Mesodermal cell (in vitro differentiated cells): Measurements from ENCODE around the gene MAP2K5.

Experiments used
- H3K27ac ChIP-seq: 2 replicates; pipeline ENCODE4 v1.7.0; 2013; ENCODE audit warnings: mild to moderate bottlenecking, low read depth, low read length, moderate library complexity; ENCODE audit not compliant: severe bottlenecking
- H3K36me3 ChIP-seq: 2 replicates; pipeline ENCODE4 v1.7.1; 2013; ENCODE audit warnings: mild to moderate bottlenecking, low read length, moderate library complexity; ENCODE audit not compliant: control insufficient read depth, insufficient read depth
- H3K4me1 ChIP-seq: one replicate; pipeline ENCODE4 v1.7.1; 2013; ENCODE audit warnings: mild to moderate bottlenecking, low read length; ENCODE audit not compliant: insufficient read depth, control insufficient read depth, poor library complexity, severe bottlenecking
- H3K4me3 ChIP-seq: 2 replicates; pipeline ENCODE4 v1.7.0; 2013; ENCODE audit warnings: low read length, control low read depth, mild to moderate bottlenecking; ENCODE audit not compliant: insufficient read depth, poor library complexity, severe bottlenecking; ENCODE audit errors: extremely low read depth
- H3K9me3 ChIP-seq: 2 replicates; pipeline ENCODE4 v1.7.1; 2013; ENCODE audit warnings: mild to moderate bottlenecking, low read length, moderate library complexity; ENCODE audit not compliant: control insufficient read depth
- WGBS, 2 experiments: methylation state at CpG; one replicate each; pipeline ENCODE4 v1.1.5; 2013; ENCODE audit warnings: missing lambda C conversion rate in 2 of 2; ENCODE audit not compliant: insufficient coverage in 2 of 2; 5-methylcytosine and 5-hydroxymethylcytosine counted together

The MAP2K5 gene

GRCh38 chr15:67839929-67840748 is 297.6 kb downstream of the MAP2K5 start, which contains the start of gene RNU6-1:
Gene RNU6-1, minus strand, starts transcription at chr15:67840045.
- H3K27ac ChIP-seq = peak within 1 kb of the TSS; percentile 93
- peaks cover 39% of the 10 kb centered on the region for H3K4me1 ChIP-seq
- H3K4me3 ChIP-seq = peak within 1 kb of the TSS; percentile 86
- no peaks in the 10 kb centered on the region for H3K36me3 ChIP-seq
- no peaks in the 10 kb centered on the region for H3K9me3 ChIP-seq
- WGBS, 2 experiments = 0 to 1% methylated on average over 33 to 42 of the region's 62 CpGs

GRCh38 chr15:67840749-67841512 is 298.4 kb downstream of the MAP2K5 start:
- H3K4me3 ChIP-seq = peak overlapping the region; percentile 86
- H3K4me1 ChIP-seq = peaks cover 39% of the 10 kb centered on the region
- H3K27ac ChIP-seq = peak overlapping the region; percentile 93
- no peaks in the 10 kb centered on the region for H3K36me3 ChIP-seq
- no peaks in the 10 kb centered on the region for H3K9me3 ChIP-seq
- WGBS, 2 experiments = 29 to 34% methylated on average over 10 to 11 of the region's 17 CpGs

DNA sequence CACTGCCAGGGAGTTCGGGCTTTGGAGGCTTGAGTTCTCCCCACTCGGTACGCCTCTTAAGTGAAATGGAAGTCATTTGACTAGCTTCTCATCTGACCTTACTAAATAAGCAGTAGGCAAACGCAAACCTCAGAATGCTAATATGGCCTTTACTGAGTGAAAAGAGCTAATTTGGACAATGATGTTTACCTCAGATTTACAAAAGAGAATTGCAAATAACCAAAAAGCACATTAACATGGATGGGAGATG is 298.9 kb downstream of the MAP2K5 start:
- Histone ChIP-seq H3K27ac (no peak overlapping the region), H3K4me1 (peaks cover 39% of the 10 kb centered on the region), H3K36me3 (no peaks in the 10 kb centered on the region), H3K9me3 (no peaks in the 10 kb centered on the region), H3K4me3 (no peak overlapping the region)
- 80% methylated on average over 1 of the region's 4 CpGs; no CpG with 5 or more reads in 1 of the 2 experiments for WGBS, 2 experiments

DNA sequence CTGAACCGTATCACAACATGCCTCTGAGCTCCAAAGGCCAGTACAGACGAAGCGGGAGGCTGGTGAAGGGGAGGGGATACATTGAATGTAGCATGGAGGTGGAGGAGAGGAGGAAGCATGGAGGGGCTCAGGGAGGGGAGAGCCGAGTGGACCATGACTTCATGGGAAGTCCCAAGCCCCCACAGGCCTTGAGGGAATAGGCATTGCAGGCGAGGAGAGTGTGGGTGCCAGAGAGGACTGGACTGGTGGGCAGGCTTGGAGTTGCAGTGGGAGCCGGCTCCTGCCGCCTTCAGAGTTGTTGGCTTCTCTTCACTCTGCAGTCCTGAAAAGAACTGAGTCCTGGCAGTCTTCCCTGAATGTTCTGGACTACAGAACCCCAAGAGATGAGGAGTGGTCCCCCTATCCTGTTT is 300.6 kb downstream of the MAP2K5 start:
- H3K36me3 ChIP-seq = no peaks in the 10 kb centered on the region
- 77 to 81% methylated on average over 6 to 7 of the region's 7 CpGs for WGBS, 2 experiments
- H3K27ac ChIP-seq = peak overlapping the region; percentile 76
- H3K4me3 ChIP-seq = no peak overlapping the region
- H3K9me3 ChIP-seq = no peaks in the 10 kb centered on the region
- H3K4me1 ChIP-seq = peaks cover 39% of the 10 kb centered on the region

- H3K36me3 ChIP-seq = no peaks in the 10 kb centered on the region
- peaks cover 36% of the 10 kb centered on the region for H3K4me1 ChIP-seq
- H3K4me3 ChIP-seq = no peak overlapping the region
- 32 to 46% methylated on average over 3 to 7 of the region's 7 CpGs for WGBS, 2 experiments
- peak overlapping the region; percentile 76 for H3K27ac ChIP-seq
- no peaks in the 10 kb centered on the region for H3K9me3 ChIP-seq
These were observed 301.3 kb downstream of the MAP2K5 start for GRCh38 chr15:67843571-67844387.

DNA sequence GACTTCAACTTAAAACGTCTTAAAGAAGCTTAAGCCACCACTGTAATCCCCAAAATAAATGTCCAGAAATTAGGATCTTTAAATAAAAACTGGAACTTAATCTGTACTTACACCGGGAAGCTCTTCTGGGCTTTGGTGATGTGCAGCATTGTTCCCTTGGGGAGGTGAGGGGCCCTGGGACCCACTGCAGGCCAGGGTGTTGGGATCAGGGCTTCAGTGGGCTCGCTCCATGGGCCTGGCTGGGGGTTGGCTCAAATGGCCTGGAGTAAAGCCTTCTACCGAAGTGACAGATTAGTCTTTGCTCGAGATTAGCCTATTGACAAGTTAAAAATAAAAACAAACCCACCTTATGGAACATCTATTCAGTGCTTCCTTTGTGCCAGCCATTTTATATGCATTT is 303.5 kb downstream of the MAP2K5 start:
- Histone ChIP-seq H3K27ac (no peak overlapping the region), H3K4me3 (no peak overlapping the region), H3K9me3 (peaks cover 4% of the 10 kb centered on the region), H3K4me1 (peaks cover 27% of the 10 kb centered on the region), H3K36me3 (no peaks in the 10 kb centered on the region)
- 93 to 100% methylated on average over 3 to 5 of the region's 5 CpGs for WGBS, 2 experiments

- no CpG with 5 or more reads among the region's 1 CpG for whole genome bisulfite sequencing, 2 experiments
- no peak overlapping the region for H3K4me3 ChIP-seq
- peaks cover 2% of the 10 kb centered on the region for H3K4me1 ChIP-seq
- H3K36me3 ChIP-seq = no peaks in the 10 kb centered on the region
- no peak overlapping the region for H3K27ac ChIP-seq
- H3K9me3 ChIP-seq = peaks cover 4% of the 10 kb centered on the region
These were observed 307.0 kb downstream of the MAP2K5 start for GRCh38 chr15:67849538-67849937.

- WGBS, 2 experiments = 87 to 89% methylated on average over 6 to 7 of the region's 7 CpGs
- Histone ChIP-seq H3K27ac (no peak overlapping the region), H3K9me3 (peaks cover 4% of the 10 kb centered on the region), H3K36me3 (no peaks in the 10 kb centered on the region), H3K4me3 (no peak overlapping the region), H3K4me1 (no peaks in the 10 kb centered on the region)
These were observed 307.8 kb downstream of the MAP2K5 start for GRCh38 chr15:67850336-67850735.

DNA sequence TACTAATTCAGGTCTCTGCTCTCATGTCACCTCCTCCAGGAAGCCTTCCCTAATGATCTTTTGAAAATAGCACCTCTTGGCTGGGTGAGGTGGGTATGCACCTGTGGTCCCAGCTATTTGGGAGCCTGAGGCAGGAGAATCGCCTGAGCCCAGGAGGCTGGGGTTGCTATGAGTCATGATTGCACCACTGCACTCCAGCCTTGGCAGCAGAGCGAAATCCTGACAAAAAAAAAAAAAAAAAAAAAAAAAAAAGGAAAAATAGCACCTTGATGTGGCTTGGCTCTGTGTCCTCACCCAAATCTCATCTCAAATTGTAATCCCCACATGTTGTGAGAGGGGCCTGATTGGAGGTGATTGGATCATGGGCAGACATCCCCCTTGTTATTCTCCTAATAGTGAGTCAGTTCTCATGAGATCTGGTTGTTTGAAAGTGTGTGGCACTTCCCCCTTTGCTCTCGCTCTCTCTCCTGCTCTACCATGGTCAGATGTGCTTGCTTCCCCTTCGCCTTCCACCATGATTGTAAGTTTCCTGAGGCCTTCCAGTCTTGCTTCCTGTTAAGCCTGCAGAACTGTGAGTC is 308.6 kb downstream of the MAP2K5 start:
- H3K9me3 ChIP-seq = peaks cover 4% of the 10 kb centered on the region
- no peak overlapping the region for H3K27ac ChIP-seq
- WGBS, 2 experiments = 43 to 93% methylated on average over 1 to 3 of the region's 4 CpGs
- no peaks in the 10 kb centered on the region for H3K4me1 ChIP-seq
- no peak overlapping the region for H3K4me3 ChIP-seq
- H3K36me3 ChIP-seq = no peaks in the 10 kb centered on the region

GRCh38 chr15:67852418-67852817 is 309.9 kb downstream of the MAP2K5 start:
- no peak overlapping the region for H3K4me3 ChIP-seq
- H3K9me3 ChIP-seq = peaks cover 4% of the 10 kb centered on the region
- H3K36me3 ChIP-seq = no peaks in the 10 kb centered on the region
- WGBS, 2 experiments = 78 to 100% methylated on average over 1 to 2 of the region's 3 CpGs
- no peaks in the 10 kb centered on the region for H3K4me1 ChIP-seq
- H3K27ac ChIP-seq = no peak overlapping the region
